Activated T-helper 1 cell treated with Interleukin-2 at 50 U/mL for 16 hours (primary cell): Measurements from ENCODE around the gene TRIM2.
"Not testable (repeated sequence)": the region's sequence is repeated elsewhere in the genome, so short reads cannot be mapped to it uniquely, and the experiment has no call there.

Experiments used
- DNase-seq: peaks from one replicate; pipeline ENCODE4 v3.0.0-alpha.2; 2020; ENCODE audit warnings: low read depth

Gene TRIM2

DNA sequence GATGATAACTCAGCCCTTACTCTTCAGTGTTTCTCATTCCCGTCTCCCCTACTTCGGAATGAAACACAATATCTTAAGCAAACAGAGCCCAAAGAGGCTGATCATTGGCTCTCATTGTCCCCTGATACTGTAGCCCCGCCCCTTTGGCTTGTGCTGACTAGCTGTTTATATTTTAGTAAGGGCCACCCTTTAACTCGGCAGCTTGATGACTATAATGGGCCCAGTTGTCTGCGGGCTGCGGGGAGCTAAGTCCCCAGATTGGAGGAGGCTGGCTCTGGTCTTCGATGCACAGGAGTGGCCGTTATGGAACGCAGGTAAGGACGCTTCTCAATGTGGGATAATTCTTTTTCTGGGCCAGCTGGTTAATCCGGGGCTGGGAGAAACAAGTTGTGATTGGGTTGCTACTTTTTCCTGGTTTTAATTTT is at the start of gene TRIM2:
TSS of gene TRIM2 (plus strand) at position 197 of the 425 bp plus-strand sequence. CDS start at position 285, 88 bp downstream.
- no peak for DNase-seq

- DNase-seq = no peak
Measured at GRCh38 chr4:153155686-153156085, 48.6 kb upstream of the TRIM2 start.

DNA sequence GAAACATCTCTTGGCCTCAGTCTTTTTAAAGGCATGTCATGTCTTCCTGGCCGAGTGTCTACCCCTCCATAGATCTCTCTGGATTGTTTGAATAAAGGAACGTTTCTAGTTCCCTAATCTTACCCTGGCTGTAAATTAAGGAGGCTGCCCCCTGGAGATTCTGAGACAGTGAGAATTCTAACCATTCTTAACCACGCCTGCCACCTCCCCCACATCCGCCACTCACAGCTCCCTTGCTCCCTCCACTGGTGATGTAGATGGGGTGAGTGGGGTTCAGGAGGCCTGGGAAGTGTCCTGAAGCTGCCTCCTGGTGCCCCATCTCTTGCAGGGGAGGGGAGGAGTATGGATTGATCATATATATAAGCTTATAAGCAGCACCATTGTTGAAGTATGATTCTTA is 48.0 kb upstream of the TRIM2 start:
- DNase-seq = no peak

GRCh38 chr4:153156721-153157120 is 47.5 kb upstream of the TRIM2 start:
- DNase-seq = no peak

- DNase-seq = no peak
Measured at GRCh38 chr4:153159016-153159415, 45.2 kb upstream of the TRIM2 start.

GRCh38 chr4:153159728-153160221 is 44.5 kb upstream of the TRIM2 start:
- no peak for DNase-seq

- DNase-seq = no peak
Measured at GRCh38 chr4:153160821-153161220, 43.4 kb upstream of the TRIM2 start.

DNA sequence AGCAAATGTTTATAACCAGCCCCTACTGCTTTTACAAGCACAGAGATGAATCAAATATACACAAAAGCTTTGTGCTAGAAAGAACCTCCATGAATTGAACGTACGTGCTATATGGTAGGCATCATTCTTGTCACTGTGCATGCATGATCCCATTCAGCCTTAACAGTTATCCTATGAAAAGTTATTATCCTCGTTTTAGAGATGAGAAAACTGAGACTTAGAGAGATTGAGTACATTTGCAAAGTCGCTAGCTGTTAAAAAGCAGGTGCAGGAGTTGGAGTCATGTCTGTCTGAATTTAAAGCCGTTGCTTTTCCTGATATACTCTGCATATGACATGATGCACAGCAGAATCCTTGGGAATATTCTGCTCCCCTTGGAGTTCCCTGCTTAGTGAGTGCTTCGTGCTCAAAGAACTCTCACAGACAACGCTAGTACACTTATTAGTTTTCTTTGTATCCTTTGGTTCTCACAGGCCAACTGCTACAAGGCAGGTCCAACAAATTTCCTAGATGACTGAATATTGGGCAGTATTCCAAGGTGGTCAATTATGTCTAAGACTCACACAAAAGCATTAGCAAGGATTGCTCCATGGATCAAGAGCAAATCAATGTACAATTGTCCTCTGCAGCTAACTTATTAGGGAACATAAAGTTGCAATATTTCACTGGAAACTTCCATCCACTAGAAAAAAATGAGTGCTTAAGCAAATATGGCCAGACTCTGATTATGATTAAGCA is 42.8 kb upstream of the TRIM2 start:
- no peak for DNase-seq

GRCh38 chr4:153165236-153165635 is 39.0 kb upstream of the TRIM2 start:
- DNase-seq = not testable (repeated sequence)

DNA sequence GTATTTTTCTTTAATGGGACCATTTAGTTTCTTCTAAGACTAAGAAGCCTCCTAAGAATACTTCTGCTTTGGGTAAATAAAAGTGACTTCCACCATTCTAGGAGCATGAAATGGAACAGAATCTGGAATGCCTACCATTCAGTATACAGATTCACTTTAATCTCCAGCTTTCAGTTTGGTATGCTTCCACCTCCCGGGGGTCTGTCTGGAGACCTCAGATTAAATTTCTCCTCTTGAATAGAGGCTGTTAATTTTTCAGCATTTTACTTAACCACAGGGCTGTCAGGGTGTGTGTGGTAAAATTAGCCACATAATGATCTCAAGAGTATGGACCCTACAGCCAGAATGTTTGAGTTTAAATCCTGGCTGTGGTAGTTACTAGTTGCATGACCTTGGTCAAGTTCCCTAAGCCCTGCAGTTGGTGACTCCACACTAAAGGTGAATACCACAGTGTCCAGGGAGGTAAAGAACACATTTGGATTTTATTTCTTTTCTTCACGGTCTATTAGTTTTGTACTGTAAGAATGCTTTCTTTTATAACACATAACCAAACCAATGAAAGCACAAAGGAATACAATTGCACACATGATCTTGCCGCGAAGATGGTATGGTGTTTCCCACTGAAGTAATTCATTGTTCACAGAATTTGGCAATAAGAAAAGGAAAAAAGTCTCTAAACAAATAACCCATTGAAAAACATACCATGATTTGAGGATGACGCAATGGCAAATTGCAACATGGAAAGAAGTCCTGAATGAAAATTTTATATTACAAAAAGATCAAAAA is 37.3 kb upstream of the TRIM2 start:
- DNase-seq = no peak

GRCh38 chr4:153169776-153170175 is 34.5 kb upstream of the TRIM2 start:
- DNase-seq = no peak

- no peak for DNase-seq
Measured at GRCh38 chr4:153170407-153170806, 33.8 kb upstream of the TRIM2 start.

- DNase-seq = no peak
Measured at GRCh38 chr4:153174821-153175567, 29.2 kb upstream of the TRIM2 start.

GRCh38 chr4:153176938-153177337 is 27.3 kb upstream of the TRIM2 start:
- DNase-seq = no peak

GRCh38 chr4:153177841-153178240 is 26.4 kb upstream of the TRIM2 start:
- DNase-seq = no peak

- DNase-seq = no peak
Measured at GRCh38 chr4:153179100-153179499, 25.1 kb upstream of the TRIM2 start.

DNA sequence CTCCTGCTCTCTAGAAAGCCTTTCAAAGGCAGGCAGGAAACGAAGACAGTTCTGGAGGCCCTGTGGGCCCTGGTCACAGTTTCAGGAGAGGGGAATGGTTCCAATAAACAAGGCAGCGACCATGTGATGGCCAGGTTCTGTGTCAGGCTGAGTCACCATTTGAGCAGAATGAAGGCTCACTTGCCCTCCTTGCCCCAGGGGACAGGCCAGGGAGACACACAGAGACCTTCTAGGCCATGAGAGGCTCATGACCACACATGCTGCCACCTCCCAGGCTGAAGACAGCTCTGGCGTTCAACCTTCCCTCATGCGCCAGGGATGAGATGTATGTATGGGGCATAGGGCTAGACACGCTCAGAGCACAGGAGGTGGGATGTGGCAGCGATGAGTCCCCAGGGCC is 22.9 kb upstream of the TRIM2 start:
- DNase-seq = no peak

- DNase-seq = no peak
Measured at GRCh38 chr4:153181700-153182099, 22.5 kb upstream of the TRIM2 start.

GRCh38 chr4:153183146-153183545 is 21.1 kb upstream of the TRIM2 start:
- no peak for DNase-seq

- DNase-seq = no peak
Measured at GRCh38 chr4:153185331-153185852, 18.9 kb upstream of the TRIM2 start.

GRCh38 chr4:153186046-153186728 is 18.1 kb upstream of the TRIM2 start:
- no peak for DNase-seq
